Peyer's patch (tissue), 4 donors: ENCODE results near the gene FNDC3B.

Source experiments
- POLR2A ChIP-seq, 2 donors: fragments of 450-650 bp; IDR thresholded peaks; one replicate each; pipeline ENCODE4 v1.5.1; 2017; ENCODE audit warnings: antibody characterized with exemption in 2 of 2, mild to moderate bottlenecking in 2 of 2, moderate library complexity in 2 of 2
- TF ChIP-seq, protein P1 (sequence below), 6 experiments: fragments of 450-650 bp in 4 of 6; fragments of 200-600 bp in 2 of 6; sonication (generic) in 1 of 6; IDR thresholded peaks; one replicate each; pipeline ENCODE4 v1.5.1; 2017 to 2019; ENCODE audit warnings: antibody characterized with exemption in 6 of 6, mild to moderate bottlenecking in 3 of 6, moderate library complexity in 1 of 6

DNA sequence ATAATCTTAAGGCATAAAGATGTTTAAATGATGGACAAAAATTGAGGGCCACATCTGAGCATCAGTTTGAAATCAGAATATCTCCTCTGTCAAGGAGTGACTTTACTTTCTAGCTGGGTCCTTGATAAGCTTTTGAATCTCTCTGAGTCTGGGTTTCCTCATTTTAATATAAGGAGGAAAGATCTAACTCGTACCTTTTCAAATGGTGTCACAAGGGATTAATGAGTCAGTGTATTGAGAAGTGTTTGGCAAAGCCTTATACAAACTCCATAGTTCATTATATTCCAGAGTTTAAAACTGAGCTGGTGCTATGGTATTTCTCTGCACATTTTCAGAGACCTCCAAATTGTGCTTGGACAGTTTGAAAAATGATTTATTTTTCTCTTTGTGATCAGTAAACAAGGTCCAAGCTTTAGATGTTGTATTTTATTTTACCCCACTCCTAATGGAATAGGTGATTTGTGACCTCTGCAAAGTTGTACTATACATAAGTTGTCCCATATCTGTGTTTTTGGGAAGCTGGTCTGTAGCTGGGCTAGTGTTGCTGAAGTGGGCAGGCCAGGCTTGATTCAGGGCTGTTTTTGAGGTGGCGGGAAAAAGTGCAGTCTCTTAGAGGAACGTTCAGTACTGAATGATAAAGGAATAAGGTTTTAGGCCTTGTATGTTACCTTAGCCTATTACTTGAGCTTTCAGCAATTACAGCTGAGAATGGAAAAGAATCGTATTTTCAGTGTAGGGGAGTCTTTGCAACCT, 5.6 kb downstream of the FNDC3B start:
- TF ChIP-seq, protein P1, sequence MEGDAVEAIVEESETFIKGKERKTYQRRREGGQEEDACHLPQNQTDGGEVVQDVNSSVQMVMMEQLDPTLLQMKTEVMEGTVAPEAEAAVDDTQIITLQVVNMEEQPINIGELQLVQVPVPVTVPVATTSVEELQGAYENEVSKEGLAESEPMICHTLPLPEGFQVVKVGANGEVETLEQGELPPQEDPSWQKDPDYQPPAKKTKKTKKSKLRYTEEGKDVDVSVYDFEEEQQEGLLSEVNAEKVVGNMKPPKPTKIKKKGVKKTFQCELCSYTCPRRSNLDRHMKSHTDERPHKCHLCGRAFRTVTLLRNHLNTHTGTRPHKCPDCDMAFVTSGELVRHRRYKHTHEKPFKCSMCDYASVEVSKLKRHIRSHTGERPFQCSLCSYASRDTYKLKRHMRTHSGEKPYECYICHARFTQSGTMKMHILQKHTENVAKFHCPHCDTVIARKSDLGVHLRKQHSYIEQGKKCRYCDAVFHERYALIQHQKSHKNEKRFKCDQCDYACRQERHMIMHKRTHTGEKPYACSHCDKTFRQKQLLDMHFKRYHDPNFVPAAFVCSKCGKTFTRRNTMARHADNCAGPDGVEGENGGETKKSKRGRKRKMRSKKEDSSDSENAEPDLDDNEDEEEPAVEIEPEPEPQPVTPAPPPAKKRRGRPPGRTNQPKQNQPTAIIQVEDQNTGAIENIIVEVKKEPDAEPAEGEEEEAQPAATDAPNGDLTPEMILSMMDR (IDR thresholded peaks at IDR 0.05) = no peak
- TF ChIP-seq POLR2A (IDR thresholded peaks at IDR 0.05) = no peak
